Measurements from ENCODE around the gene B4GALT1.

DNA sequence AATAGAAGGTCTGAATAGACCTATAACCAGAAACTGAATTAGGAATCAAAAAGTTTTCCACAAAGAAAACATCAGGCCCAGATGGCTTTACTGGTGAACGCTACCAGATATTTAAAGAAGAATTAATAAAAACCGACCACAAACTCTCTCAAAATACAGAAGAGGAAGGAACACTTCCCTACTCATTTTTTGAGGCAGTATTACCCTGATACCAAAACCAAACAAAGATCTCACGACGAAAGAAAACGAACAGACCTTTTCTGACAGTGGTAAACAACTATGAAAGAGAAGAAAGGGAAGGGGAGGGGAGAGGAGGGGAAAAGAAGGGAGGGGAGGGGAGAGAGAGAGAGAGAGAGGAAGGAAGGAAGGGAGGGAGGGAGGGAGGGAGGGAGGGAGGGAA, 13.5 kb downstream of the B4GALT1 start:
- TF ChIP-seq GATA2 (IDR thresholded peaks at IDR 0.05; ENCODE audit: low read depth, low read length) (no peak), GATA3 (IDR thresholded peaks at IDR 0.05; ENCODE audit: low read depth, low read length) (no peak)
